ENCODE data around the gene SLC51A.

The SLC51A gene

DNA sequence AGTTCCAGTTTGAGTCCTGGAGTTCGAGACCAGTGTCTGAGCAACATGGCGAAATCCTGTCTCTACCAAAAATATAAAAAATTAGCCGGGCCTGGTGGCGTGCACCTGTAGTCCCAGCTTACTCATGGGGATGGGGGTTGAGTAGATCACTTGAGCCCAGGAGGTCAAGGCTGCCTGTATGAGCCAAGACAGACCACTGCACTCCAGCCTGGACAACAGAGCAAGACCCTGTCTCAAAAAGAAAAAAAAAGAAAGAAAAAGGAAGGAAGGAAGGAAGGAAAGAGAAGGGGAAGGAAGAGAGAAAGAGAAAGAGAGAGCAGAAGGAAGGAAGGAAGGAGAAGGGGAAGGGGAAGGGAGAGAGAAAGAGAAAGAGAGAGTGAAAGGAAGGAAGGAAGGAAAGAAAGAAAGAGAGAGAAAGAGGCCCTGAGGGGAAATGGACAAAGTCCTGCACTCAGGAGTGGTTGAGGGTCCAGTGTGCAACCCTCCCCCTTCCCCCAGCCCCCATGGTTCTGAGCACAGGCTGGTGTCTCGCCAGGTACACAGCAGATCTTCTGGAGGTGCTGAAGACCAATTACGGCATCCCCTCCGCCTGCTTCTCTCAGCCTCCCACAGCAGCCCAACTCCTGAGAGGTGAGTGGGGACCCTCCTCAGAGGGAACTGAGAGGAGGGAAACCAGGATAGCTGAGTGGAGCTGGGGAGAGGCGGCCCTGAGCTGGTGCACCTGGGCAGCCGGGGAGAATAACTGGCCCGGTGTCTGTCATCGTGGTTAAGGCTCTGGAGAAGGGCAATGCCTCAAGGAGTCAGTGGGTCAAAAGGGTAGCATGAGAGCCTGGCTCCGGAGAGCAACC, 1.2 kb downstream of the SLC51A start:
- DNase-seq, result no peak

DNA sequence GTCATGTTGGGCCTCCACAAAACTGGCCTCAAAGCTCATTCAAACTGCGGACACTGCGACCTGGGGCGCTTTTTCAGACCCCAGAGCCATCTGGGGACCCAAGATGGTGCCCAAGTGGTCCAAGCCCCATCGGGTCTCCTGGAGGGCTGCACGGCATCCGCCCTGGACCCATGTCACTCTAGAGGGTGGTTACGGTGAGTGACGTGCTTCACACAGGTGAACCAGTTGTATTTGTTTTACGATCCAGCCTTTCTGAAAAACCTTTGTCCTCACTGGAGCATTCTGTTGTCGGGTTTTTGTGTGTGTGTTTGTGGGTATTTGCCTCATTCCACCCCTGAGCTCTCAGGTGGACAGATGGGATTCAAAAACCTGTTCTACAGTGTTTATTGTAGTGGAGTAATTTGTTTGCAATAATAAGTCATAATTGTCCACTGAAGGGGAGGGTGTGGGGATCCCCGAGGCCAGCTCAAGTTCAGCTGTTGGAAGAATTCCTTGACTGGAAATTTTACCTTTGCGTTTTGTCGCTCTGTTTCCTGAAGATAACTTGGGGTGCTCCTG, 1.9 kb downstream of the SLC51A start:
- DNase-seq, result no peak

- peak; percentile 18 for DNase-seq
These were observed 3.0 kb downstream of the SLC51A start for GRCh38 chr3:196219194-196219969.

DNA sequence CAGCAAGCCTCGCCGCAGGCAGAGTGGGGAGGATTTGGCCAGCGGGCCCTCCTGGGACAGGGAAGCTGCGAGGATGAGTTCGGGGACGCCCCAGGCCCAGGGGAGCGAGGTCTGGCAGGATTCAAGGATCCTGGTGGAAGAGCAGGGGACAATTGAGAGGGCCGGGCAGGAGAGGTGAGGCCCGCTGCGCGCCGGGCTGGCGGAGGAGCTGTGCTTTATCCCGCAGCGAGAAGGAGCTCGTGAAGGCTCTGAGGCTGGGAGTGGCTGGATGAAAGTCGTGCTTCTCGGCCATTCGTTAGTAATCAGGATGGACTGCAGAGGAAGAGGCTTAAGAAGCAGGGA, 3.6 kb downstream of the SLC51A start:
- DNase-seq, result no peak

- peak; percentile 27 for DNase-seq
These were observed 4.3 kb downstream of the SLC51A start for GRCh38 chr3:196220587-196220986.

DNA sequence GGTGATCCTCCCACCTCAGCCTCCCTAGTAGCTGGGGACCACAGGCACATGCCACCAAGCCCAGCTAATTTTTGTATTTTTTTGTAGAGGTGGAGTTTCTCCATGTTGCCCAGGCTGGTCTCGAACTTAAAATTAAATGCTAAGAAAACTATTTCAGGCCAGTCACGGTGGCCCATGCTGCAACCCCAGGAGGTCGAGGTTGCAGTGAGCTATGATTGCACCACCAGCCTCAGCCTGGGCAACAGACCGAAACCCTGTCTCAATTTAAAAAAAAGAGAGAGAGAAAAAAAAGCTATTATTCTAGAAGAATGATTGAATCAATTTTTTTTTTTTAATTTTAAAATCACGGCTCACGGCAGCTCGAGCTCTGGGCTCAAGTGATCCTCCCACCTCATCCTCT, 4.7 kb downstream of the SLC51A start:
- DNase-seq, result no peak

DNA sequence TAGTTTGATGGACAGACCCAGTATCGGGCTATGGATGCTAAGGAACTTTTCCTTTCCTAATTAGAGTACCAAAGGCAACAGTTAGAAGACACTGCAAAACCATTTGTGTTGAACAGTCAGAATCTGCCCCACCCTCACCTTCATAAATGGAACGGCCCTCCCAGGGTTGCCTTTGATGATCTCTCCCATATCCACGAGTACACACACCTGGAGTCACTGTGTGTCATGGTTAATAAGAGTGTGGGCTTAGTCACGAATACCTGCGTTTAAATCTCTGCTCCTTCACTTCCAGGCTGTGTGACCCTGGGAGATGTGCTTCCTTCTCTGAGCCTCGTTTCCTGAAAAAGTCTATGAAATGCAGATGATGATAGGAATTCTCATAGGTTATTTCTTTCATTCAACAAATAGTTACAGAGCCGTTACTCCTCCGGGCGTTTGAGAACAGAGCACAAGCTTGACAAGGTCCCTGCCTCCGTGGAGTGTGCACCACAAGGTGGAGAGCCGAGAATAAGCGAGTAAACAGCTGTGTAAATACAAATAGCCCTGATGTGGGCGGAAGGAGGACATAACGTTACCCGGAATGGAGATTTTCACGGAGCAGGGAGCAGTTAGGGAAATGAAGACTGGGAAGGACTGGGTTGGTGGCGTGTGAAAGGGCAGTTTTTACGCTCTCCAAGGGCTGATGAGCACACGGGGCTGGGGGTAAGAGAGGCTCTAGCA, 6.7 kb downstream of the SLC51A start:
- DNase-seq, result no peak

DNA sequence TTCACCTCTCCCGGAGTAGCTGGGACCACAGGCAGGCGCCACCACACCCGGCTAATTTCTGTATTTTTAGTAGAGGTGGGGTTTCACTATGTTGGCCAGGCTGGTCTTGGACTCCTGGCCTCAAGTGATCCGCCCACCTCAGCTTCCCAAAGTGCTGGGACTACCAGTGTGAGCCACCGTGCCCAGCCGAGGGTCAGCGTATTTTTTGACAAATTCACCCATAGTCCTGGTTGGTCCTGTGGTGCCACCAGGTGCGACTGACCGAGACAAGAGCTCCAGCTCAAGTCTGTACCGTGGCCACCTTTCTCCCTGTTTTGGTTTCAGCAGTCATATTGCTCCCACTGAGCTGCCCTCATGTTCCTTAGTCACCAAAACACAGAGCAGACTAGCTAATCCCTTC, 8.8 kb downstream of the SLC51A start:
- DNase-seq, result no peak

DNA sequence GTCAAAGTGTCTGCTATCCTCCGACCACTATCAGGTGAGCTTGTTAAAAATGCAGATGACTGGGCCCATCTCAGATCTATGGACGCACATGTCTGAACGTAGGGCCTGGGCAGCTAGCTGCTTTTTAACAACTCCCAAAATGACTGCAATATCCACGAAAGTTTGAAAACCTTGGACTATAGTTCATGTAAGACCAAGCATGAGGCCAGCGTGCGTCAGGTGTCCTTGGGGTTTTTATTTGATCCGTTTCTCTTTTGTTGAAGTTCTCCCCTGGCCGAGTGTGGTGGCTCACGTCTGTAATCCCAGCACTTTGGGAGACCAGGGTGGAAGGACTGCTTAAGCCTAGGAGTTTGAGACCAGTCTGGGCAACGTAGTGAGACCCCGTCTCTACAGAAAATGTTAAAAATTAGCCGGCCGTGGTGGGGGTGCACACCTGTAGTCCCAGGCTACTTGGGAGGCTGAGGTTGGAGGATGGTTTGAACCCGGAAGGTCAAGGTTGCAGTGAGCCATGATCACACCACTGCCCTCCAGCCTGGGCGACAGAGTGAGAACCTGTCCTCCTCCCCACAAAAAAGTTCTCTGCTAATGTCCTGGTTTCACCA, 9.5 kb downstream of the SLC51A start:
- no peak for DNase-seq

- no peak for DNase-seq
These were observed 10.8 kb downstream of the SLC51A start for GRCh38 chr3:196227121-196227561.

GRCh38 chr3:196227629-196228493, 11.5 kb downstream of the SLC51A start:
- DNase-seq, result no peak

- no peak for DNase-seq
These were observed 16.0 kb downstream of the SLC51A start for GRCh38 chr3:196232154-196232881.

DNA sequence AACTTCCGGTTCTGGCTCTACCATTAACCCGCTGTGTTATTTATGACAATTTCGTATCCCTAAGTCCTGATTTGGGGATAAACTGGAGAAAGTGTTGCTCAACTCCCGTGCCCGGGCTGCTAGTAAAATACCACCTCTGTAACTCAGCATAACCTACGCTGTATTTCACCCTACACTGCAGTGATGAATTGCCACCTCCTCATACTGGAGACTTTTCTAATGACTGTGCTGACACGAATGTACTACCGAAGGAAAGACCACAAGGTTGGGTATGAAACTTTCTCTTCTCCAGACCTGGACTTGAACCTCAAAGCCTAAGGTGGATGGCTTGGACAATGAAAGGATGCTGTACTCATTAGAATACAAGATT, 16.5 kb downstream of the SLC51A start:
- DNase-seq, result no peak

GRCh38 chr3:196235452-196236122, 19.3 kb downstream of the SLC51A start:
- no peak for DNase-seq

DNA sequence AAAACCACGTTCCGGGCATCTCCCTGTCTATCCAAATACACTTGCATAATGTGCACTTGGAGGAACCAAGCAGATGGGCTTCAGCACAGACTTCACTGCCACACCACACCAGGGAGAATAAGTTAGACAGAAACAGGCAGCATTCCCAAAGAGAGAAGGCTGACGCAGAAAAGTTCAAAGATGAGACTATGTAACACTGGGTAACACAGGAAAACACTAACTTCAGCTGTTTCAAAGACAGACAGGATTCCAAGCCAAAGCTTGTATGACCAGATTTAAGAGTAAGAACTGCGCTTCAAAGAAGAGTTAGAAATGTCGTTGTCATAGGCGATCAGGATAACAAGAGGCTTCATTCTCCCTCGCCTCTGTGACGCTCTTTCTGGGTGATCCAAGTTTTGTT, 19.9 kb downstream of the SLC51A start:
- DNase-seq, result no peak

- no peak for DNase-seq
These were observed 20.9 kb downstream of the SLC51A start for GRCh38 chr3:196237203-196237602.

GRCh38 chr3:196238612-196239560, 22.6 kb downstream of the SLC51A start:
- DNase-seq, result no peak

DNA sequence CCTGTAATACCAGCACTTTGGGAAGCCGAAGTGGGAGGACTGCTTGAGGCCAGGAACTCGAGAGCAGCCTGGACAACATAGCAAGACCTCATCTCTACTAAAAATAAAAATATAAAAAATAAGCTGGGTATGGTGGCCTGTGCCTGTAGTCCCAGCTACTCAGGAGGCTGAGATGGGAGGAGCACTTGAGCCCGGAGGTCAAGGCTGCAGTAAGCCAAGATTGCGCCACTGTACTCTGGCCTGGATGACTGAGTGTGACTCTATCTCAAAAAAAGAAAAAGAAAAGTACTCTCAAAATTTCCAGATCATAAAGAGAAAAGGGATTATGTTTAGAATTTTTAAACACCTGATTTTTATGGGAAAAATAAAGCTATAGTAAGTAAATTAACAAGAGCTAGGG, 24.1 kb downstream of the SLC51A start:
- DNase-seq, result no peak

- no peak for DNase-seq
These were observed 25.4 kb downstream of the SLC51A start for GRCh38 chr3:196241704-196242103.

Data from midbrain (tissue), 1 donor.